ENCODE measurements around the gene S100A2.

DNA sequence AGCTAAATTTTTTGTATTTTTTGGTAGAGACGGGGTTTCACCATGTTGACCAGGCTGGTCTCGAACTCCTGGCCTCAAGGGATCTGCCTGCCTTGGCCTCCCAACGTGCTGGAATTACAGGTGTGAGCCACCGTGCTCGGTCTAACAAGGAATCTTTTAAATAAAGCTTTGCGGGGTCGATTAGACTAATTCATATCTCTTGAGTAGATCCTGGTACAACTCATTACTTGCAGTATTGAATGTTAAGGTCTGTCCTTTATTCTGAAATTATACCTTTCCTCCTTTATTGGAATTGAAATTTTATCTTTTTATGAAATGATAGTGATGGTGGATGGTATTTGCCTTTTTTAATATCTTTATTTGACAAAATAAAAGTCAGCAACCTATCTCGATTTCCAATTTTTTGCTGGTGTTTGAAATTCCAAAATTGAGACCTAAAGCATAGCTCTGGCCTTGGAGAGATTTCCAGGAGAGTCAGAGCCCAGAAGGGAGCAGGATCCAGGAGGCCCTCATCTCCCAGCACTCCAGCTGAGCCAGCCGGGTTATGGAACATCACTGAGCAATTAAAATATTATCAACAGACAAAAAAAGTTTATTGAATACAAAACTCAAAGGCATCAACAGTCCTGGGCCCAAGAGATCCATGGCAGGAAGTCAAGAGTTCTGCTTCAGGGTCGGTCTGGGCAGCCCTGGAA, 4.7 kb downstream of the S100A2 start:
- TF ChIP-seq CTCF (IDR thresholded peaks at IDR 0.05; ENCODE audit: low read length) = no peak
- TF ChIP-seq EZH2phosphoT487 (IDR thresholded peaks at IDR 0.05; ENCODE audit: low read length) = no peak
- TF ChIP-seq EZH2 (optimal IDR thresholded peaks at IDR 0.05; ENCODE audit: low read depth, low read length) = no peak

All from MM.1S (cell line).